Right lobe of liver (tissue), 6 donors: ENCODE measurements around the gene GOLGA6B. TPM values are rescaled to one million over a fixed set of nuclear protein-coding genes. Genes with fewer than 3 reads are reported as not detected.
"Not testable (repeated sequence)": the region's sequence is repeated elsewhere in the genome, so short reads cannot be mapped to it uniquely, and the experiment has no call there.

Experiments
- ATAC-seq, 4 donors: fragments of 200-7000 bp; cut with Tn5 transposase; one replicate each; pipeline ENCODE4 v1.9.1; 2020; ENCODE audit warnings: mild to moderate bottlenecking in 4 of 4, moderate library complexity in 4 of 4
- DNase-seq, 3 donors: peaks; one replicate each; pipeline ENCODE4 v3.0.0-alpha.2; 2020
- H3K27ac ChIP-seq, 3 donors: fragments of 200-600 bp; one replicate each; pipeline ENCODE4 v1.8.0; 2022
- H3K27me3 ChIP-seq, 2 donors: fragments of 200-600 bp; one replicate each; pipeline ENCODE4 v1.8.0; 2022
- H3K36me3 ChIP-seq, 4 donors: fragments of 200-600 bp; sonication (generic) in 1 of 4; one replicate each; pipeline versions ENCODE4 v1.5.1 to v1.8.0; 2017 to 2022; ENCODE audit warnings: control low read depth in 1 of 4
- H3K4me1 ChIP-seq, 4 donors: fragments of 200-600 bp; sonication (generic) in 1 of 4; one replicate each; pipeline versions ENCODE4 v1.5.1 to v1.8.0; 2017 to 2022; ENCODE audit warnings: control low read depth in 1 of 4
- H3K4me3 ChIP-seq, 3 donors: fragments of 200-600 bp; one replicate each; pipeline ENCODE4 v1.8.0; 2022
- H3K9me3 ChIP-seq, 4 donors: fragments of 200-600 bp; sonication (generic) in 1 of 4; one replicate each; pipeline versions ENCODE4 v1.5.1 to v1.8.0; 2017 to 2022; ENCODE audit warnings: control low read depth in 1 of 4
- POLR2A ChIP-seq: fragments of 450-650 bp; IDR thresholded peaks from one replicate; pipeline ENCODE4 v1.6.1; 2017; ENCODE audit warnings: antibody characterized with exemption, mild to moderate bottlenecking
- WGBS: methylation state at CpG from one replicate; pipeline ENCODE4 v1.1.6; 2018; ENCODE audit warnings: low coverage, low lambda C conversion rate; ENCODE audit not compliant: insufficient coverage; ENCODE audit errors: missing lambda C conversion rate; 5-methylcytosine and 5-hydroxymethylcytosine counted together
- intact Hi-C, 2 donors: fragments of 100-400 bp; cut with DNase I; formaldehyde crosslinking; loops; one replicate each; pipeline versions ENCODE4 v1.11.2 to v1.14.1; 2022
- total RNA-seq, 6 experiments: library from RNA; depleted of rRNA in 2 of 6; stranded (reverse); fragments of >200 nt in 2 of 6; fragmentation: NEBNext Ultra II Directional in 3 of 6; extraction: Animal tissue kit (Norgen Biotek cat#: 25700) in 3 of 6; gene quantifications; one replicate each; pipeline versions ENCODE4 v1.1.0 to v1.2.4, GENCODE V29; 2016 to 2023
- TF ChIP-seq, protein P1 (sequence below), 4 donors: fragments of 200-600 bp in 3 of 4; fragments of 450-650 bp in 1 of 4; IDR thresholded peaks; one replicate each; pipeline versions ENCODE4 v1.5.1 to v1.8.0; 2016 to 2022; ENCODE audit warnings: antibody characterized with exemption in 4 of 4, mild to moderate bottlenecking in 2 of 4
- donor health status: DM: no; HTN: yes; CAD: no.
- donor health status: DM: no; HTN: no; CAD: no.
- donor health status: DM: no; HTN: no; CAD: no.
- donor health status: DM: no; HTN: yes; CAD: no.
- donor health status: DM: no; HTN: yes; CAD: no.

The GOLGA6B gene
- total RNA-seq, 6 experiments from 2014 or later, result 0.13 to 1.8 (median 0.41) TPM

GRCh38 chr15:72656014-72656413, 1.5 kb downstream of the GOLGA6B start:
- H3K9me3 ChIP-seq, H3K36me3 ChIP-seq, ATAC-seq, H3K27ac ChIP-seq, H3K4me3 ChIP-seq, H3K4me1 ChIP-seq, DNase-seq, H3K27me3 ChIP-seq, intact Hi-C loops: not testable (repeated sequence)
- WGBS, result no CpG with 5 or more reads among the region's 3 CpGs

DNA sequence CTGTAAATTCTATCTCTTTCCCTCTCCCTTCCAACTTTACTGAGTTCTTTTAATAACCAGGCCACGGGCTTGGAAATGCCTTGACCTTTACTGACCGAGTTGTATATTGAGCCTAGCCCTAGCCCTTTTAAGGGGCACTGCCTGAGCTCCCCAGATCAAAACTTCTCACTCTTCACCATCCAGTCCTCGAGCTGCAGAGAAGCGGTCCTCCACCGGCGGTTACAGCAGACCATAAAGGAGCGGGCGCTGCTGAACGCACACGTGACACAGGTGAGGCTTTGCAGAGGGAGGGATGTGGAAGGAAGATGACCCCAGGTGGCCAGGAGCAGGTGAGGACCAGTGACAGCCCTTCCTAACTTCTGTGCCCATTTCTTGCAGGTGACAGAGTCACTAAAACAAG, 6.6 kb downstream of the GOLGA6B start:
- H3K27ac ChIP-seq, ATAC-seq, H3K9me3 ChIP-seq, intact Hi-C loops, H3K27me3 ChIP-seq, H3K4me1 ChIP-seq, H3K36me3 ChIP-seq, H3K4me3 ChIP-seq, DNase-seq: not testable (repeated sequence)
- WGBS, result 92% methylated on average over 8 of the region's 10 CpGs

DNA sequence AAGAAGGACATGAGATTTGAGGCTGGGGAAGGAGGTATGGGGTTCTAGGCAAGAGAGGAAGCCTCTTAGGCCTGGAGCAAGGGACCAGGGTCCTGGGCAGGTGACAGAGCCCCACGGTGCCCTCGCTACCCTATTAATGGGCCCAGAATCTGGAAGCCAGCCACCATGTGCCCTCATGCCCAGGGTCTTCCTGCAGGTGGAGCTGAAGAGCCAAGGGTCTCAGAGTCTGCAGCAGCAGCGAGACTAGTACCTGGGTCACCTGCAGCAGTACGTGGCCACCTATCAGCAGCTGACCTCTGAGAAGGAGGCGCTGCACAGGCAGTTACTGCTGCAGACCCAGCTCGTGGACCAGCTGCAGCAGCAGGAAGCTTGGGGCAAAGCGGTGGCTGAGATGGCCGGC, 9.4 kb downstream of the GOLGA6B start:
- intact Hi-C loops, ATAC-seq: not testable (repeated sequence)
- WGBS, result no CpG with 5 or more reads among the region's 8 CpGs

DNA sequence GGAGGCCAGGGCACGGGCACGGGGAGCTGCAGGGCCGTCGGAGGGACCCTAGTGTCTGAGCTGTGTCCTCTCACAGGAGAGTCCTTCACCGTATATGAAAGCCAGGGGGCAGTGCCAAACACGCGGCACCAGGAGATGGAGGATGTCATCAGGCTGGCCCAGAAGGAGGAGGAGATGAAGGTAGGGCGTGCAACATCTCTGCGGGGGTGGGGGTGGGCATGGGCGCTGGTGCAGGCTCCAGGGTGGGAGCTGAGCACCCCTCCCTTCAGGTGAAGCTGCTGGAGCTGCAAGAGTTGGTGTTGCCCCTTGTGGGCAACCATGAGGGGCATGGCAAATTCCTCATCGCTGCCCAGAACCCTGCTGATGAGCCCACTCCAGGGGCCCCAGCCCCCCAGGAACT, 11.2 kb downstream of the GOLGA6B start:
- H3K4me1 ChIP-seq, H3K4me3 ChIP-seq, intact Hi-C loops, ATAC-seq, H3K27ac ChIP-seq, H3K36me3 ChIP-seq, H3K27me3 ChIP-seq, H3K9me3 ChIP-seq, DNase-seq: not testable (repeated sequence)
- 80% methylated on average over 5 of the region's 11 CpGs for WGBS

More for the DNA sequence above, 9.4 kb downstream of the GOLGA6B start:
- not testable (repeated sequence) for H3K27me3 ChIP-seq, H3K4me3 ChIP-seq, DNase-seq, H3K9me3 ChIP-seq, H3K36me3 ChIP-seq, H3K27ac ChIP-seq, H3K4me1 ChIP-seq

DNA sequence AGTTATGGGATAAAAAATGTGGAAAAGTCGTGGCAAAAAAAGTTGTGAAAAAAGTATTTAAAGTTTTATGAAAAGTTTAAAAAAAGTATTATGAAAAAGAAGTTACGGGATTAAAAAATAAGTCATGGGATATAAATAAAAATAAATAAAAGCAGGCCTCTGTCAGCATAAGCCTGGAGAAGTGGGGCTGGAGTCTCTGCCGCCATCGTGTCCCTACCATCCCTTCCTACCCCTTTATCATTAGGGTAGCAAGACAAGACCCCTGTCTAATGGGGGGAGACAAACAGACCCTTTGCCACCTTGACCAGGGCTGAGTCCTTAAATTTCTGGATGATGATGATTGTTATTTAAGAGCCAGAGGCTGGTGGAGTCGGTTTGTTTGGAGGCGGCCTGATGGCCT, 15.3 kb downstream of the GOLGA6B start:
- not testable (repeated sequence) for H3K36me3 ChIP-seq, ATAC-seq, H3K27ac ChIP-seq, DNase-seq, H3K27me3 ChIP-seq, H3K9me3 ChIP-seq, H3K4me3 ChIP-seq, H3K4me1 ChIP-seq
- 90% methylated on average over 3 of the region's 6 CpGs for WGBS
- intact Hi-C loops, result loop anchor here in 1 of 2 donors (10.0 kb wide), 1 partner anchor 355 kb away; no protein-coding TSS in a partner anchor

DNA sequence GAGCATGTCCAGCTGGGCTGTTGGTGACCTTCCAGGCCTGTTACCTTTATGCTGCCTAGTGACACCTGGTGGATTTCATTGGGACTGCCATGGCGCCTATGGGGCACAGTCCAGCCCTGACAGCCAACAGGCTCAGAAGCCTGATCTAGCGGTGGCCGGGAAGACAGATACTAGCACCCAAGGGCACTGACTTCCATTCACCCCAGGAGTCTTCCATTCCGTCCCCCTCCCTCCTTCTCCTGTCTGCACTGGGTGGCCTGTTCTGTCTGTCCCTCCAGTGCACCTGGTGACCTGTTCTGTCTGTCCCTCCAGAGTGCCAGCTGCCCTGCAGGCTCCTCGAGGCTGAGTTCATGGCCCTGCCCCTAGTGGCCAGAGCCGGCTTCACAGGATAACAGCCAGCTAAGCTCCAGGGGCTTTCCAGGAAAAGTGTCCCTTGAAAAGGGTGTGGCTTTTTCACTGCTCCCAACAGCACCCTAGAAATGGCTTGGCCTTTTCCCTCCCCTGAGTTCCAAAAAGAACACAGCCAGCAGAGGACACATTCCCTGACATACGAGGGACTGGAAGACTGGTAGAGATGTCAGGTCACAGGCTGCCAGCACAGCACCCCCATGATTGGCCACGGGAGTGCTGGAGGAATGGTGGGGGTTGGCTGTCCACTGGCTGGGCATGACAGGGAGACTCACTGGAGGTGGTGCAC, 16.3 kb downstream of the GOLGA6B start:
- not testable (repeated sequence) for H3K36me3 ChIP-seq, H3K27me3 ChIP-seq, H3K9me3 ChIP-seq, H3K4me1 ChIP-seq
- intact Hi-C loops, result loop anchor here in 1 of 2 donors (10.0 kb wide), 1 partner anchor 356 kb away; no protein-coding TSS in a partner anchor
- 4% methylated on average over 7 of the region's 8 CpGs for WGBS
- Histone ChIP-seq H3K4me3 (peak overlapping the region in 2 of 3 donors; percentile 26 to 47), H3K27ac (peak overlapping the region in 2 of 3 donors; percentile 62 to 76)
- DNase-seq (peak; percentile 88 to 91 (median 89)), ATAC-seq (peak; percentile 99 to 100 (median 100))
- TF ChIP-seq, protein P1, sequence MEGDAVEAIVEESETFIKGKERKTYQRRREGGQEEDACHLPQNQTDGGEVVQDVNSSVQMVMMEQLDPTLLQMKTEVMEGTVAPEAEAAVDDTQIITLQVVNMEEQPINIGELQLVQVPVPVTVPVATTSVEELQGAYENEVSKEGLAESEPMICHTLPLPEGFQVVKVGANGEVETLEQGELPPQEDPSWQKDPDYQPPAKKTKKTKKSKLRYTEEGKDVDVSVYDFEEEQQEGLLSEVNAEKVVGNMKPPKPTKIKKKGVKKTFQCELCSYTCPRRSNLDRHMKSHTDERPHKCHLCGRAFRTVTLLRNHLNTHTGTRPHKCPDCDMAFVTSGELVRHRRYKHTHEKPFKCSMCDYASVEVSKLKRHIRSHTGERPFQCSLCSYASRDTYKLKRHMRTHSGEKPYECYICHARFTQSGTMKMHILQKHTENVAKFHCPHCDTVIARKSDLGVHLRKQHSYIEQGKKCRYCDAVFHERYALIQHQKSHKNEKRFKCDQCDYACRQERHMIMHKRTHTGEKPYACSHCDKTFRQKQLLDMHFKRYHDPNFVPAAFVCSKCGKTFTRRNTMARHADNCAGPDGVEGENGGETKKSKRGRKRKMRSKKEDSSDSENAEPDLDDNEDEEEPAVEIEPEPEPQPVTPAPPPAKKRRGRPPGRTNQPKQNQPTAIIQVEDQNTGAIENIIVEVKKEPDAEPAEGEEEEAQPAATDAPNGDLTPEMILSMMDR (IDR thresholded peaks at IDR 0.05), result peak; percentile 59 to 87 (median 66)

DNA sequence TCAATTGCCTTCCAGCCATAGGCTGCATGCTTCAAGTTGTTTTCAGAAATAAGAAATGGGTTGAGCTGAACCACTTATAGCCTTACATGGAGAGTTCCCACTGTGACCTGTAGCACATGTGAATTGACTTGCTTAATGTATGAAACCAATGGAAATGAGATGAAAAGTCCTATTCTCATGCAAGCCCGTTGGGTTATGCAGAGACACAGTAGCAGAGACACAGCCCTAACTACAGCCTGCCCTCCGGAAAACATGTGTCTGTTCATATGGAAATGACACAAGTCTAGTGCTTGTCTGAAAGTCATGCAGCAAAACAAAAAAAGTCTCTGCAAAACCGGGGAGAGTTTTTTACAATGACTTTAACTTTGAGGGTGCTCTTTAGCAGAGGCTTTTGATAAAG, 17.0 kb downstream of the GOLGA6B start:
- no peak for TF ChIP-seq POLR2A
- TF ChIP-seq, protein P1 (IDR thresholded peaks at IDR 0.05), result no peak
- no peaks in the 10 kb centered on the region for H3K9me3 ChIP-seq
- no peak overlapping the region for H3K4me3 ChIP-seq
- no peaks in the 10 kb centered on the region for H3K27me3 ChIP-seq
- DNase-seq (no peak), ATAC-seq (no peak)
- no peak overlapping the region for H3K27ac ChIP-seq
- 31% methylated on average over 3 of the region's 3 CpGs for whole genome bisulfite sequencing
- no peaks in the 10 kb centered on the region for H3K4me1 ChIP-seq
- intact Hi-C loops, result loop anchor here in 1 of 2 donors (10.0 kb wide), 1 partner anchor 357 kb away; no protein-coding TSS in a partner anchor
- H3K36me3 ChIP-seq, result no peaks in the 10 kb centered on the region
